NCI-H2227 treated with DMSO at 0.1 percent for 48 hours (cell line): ENCODE data around the gene KMT5C.

Experiments
- DNase-seq: peaks from one replicate; lab custom pipeline; 2025; lab: John Stamatoyannopoulos, UW

KMT5C gene

DNA sequence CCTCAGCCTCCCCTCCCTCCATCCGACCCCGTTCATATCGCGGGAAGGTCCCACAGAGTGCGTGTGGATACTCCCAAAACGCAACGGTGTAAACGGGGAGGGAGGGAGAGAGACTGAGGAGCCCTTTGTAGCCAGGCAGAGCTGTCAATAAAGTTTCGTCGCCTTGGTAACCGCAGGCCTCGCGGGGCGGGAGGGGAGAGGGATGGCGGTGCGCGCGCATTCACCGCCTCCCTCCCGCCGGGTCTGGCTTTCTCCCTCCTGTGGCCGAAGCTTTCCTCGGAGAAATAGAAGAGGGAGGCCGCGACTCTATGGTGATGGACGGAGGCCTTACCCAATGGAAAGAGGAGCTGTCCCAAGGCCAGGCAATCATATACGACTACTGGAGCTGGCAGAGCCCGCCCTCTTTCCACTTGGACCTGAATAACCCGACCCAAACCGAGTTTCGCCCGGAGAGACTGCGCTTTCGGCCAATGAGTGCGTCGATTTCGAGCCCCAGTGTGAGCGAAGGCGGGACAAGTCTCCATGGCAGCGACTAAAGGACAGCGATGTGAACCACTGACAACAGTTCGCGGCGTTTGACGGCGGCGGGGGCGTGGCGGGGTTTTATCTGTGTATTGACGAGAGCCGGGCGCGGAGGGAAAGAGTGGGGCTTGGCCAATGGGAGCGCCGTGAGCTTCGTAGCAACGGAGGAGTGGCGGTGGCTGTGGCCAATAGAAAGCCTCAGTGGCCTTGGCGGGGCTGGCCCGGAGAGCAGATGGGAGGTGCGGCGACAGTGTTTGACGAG, at the start of gene KMT5C:
TSS of gene KMT5C (plus strand) at position 772 of the 784 bp plus-strand sequence. CDS start 2,061 bp downstream, outside the sequence.
- DNase-seq, result peak; percentile 100

DNA sequence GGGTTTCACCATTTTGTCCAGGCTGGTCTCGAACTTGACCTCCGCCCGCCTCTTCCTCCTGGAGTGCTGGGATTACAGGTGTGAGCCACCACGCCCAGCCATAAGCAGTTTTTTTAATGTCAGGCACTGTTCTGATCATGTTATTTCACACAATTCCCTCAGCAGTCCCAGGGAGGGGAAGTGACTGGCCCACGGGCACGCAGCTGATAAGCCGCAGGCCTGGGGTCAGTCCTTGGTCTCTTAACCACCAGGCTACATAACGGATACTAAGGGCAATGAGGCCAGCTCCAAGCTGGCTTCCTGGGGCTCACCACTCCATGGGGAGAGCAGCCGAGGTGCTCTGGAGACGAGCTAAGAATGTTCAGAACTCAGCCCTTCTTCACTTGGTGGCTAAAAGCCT, 42.4 kb upstream of the KMT5C start:
- no peak for DNase-seq

DNA sequence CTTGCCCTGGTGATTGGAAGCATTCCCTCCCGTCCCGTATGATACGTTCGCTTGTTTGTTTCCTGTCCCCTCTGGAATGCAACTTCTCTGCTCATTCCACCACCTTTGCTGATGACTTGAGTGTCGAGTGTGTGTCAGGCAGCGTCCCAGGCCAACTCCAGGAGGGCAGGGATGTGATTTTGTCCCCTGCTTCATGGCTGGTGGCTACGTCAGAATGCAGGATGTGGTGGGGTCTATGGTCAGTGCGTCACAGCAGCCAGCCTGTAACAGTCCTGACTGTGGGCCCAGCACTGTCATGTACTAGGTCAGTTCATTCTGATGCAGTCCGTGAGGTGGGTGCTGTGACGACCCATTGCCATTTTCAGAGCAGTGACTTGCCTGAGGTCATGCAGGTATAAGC, 39.7 kb upstream of the KMT5C start:
- no peak for DNase-seq

DNA sequence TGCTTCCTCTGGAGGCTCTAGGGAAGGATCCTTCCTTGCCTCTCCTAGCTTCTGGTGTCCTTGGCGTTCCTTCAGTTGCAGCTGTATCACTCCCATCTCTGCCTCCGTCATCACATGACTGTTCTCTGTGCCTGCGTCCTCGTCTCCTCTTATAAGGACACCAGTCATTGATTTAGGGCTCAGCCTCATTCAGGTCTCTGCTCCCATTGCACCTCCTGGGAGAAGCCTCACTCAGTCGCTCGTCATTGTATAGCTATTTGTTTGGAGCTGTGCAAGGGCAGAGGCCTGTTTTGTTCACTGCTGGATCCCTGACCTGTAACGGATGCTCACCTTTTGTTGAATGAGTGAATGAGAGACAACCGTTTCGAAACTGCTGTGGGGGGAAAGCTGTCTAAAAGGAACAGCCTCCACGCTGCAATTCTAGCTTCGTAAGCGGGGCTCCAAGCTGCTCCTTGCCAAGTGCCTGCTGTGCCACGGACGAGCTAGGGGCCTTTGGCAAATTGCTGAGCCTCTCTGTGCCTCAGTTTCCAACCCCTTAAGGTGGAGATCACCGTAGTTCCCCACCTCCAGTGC, 38.7 kb upstream of the KMT5C start:
- DNase-seq, result no peak

DNA sequence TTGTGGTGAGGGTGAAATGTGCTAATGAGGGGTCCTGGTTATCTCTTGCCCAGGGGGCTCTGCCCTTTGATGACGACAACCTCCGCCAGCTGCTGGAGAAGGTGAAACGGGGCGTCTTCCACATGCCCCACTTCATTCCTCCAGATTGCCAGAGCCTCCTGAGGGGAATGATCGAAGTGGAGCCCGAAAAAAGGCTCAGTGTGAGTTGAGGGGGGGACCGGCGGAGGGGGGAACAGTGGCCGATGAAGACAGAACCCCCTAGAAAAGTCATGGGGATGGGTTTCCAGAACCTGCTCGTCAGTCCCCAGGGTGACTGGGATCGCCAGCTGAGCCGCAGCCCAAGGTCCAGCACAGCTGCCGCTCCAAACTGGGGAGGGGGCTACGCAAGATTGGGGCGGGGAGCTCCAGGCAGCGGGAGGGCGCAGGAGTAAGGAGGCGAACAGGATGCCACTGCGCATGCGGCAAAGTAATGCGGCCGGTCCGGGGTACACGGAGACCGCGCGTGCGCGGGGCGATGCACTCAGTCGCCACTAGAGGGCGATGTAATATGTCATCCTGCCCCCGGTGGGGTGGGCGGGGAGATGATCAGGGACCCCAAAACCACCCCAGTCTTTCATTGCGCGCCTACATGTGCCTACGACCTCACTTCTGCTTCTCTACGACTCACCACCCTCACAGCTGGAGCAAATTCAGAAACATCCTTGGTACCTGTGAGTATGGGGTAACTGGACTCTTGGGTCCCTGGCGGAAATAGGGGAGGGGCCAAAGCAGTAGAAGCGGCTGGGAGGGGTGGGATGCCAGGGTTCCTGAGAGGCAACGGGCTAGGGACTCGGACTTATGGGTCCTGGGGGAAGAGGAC, 38.0 kb upstream of the KMT5C start:
- peak; percentile 46 for DNase-seq

DNA sequence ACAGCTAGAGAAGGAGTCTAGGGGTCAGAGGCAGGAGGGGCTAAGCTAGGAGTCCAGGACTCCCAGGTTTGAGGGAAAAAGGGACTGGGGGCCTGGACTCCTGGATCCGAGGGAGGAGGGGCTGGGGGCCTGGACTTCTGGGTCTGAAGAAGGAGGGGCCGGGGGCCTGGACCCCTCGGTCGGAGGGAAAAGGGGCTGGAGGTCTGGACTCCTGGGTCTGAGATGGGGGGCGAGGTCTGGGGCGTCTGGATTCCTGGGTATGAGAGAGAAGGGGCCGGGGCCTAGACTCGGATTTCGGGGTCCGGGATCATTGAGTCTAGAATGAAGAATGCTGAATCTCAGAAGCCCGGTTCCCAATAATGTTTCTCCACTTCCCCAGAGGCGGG, 37.4 kb upstream of the KMT5C start:
- no peak for DNase-seq

DNA sequence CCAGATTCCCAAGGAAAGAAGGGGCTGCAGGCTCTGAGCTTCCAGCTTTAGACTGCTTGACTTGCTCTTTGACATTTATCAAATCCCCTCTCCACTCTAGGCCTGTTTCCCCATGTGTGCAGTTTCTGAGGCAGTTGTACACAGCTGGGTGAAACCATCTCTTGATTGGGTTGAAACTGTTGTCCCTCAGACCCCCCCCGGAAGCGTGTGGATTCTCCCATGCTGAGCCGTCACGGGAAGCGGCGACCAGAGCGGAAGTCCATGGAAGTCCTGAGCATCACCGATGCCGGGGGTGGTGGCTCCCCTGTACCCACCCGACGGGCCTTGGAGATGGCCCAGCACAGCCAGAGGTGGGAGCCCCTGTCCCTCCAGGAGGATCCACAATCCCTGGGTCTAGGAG, 36.2 kb upstream of the KMT5C start:
- no peak for DNase-seq

DNA sequence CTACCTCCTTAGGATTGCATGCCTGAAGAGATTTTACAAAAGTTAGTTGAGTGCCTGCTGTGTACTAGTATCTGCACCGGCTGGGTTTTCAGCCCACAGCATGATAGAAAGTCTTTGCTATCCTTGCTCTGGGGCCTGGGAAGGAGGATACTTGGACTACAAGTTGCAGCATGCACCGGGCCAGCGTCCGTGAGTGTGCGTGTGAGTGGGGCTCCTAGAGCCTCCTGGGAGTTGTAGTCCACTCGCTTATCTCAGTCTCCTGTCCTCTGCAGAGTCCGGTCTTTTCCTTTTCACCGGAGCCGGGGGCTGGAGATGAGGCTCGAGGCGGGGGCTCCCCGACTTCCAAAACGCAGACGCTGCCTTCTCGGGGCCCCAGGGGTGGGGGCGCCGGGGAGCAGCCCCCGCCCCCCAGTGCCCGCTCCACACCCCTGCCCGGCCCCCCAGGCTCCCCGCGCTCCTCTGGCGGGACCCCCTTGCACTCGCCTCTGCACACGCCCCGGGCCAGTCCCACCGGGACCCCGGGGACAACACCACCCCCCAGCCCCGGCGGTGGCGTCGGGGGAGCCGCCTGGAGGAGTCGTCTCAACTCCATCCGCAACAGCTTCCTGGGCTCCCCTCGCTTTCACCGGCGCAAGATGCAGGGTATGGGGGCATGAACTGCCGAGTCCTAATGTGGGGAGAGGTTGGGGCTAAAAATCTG, 35.2 kb upstream of the KMT5C start:
- DNase-seq, result no peak

DNA sequence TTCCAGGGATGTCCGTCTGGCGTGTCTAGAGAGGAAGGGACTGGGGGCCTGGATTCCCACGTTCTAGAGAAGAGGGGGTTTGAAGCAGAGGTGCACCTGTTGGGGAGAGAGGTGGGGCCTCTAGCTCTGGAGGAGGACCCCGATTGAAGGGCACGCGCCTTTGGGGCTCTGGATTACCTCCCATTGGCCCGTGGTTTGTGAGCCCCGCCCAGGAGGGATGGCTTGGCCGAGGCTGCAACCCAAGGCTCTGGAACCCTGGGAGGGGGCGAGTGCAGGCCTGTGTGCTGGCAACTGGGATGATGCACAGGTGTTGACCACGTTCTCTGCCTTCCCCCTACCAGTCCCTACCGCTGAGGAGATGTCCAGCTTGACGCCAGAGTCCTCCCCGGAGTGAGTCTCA, 34.7 kb upstream of the KMT5C start:
- DNase-seq, result no peak

DNA sequence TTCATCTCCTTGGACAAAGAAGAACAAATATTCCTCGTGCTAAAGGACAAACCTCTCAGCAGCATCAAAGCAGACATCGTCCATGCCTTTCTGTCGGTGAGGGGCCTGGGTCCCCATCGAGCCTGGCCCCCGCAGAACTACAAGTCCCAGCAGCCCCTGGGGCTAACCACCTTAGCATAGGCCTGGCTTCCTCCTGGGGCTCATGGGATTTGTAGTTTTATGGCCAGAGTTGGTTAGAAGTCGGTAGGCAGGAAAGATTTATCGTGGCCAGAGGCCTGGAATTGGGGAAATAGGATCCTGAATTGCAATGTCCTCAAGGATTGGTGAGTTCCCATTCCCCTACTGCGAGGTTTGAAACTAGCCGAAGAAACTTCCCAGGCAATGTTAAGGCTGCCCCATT, 34.2 kb upstream of the KMT5C start:
- DNase-seq, result peak; percentile 49

DNA sequence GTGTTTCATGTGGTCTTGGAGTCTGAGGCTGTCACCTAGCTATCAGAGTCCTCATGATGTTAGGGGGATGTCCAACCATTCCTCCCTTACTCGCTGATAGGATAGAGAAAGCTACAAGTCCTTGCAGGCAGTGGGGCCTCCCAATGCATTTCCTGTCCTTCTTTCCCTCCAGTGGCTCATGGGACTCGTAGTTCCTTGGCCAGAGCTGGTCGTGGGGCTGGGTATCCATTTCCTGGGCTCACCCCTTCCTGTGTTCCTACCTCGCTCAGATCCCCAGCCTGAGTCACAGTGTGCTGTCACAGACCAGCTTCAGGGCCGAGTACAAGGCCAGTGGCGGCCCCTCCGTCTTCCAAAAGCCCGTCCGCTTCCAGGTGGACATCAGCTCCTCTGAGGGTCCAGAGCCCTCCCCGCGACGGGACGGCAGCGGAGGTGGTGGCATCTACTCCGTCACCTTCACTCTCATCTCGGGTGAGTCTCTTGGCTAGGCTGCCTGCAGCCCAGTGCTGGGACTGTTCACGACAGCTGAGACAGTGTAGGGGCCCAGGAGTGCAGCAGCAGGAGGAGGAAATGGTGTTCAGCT, 33.6 kb upstream of the KMT5C start:
- no peak for DNase-seq

DNA sequence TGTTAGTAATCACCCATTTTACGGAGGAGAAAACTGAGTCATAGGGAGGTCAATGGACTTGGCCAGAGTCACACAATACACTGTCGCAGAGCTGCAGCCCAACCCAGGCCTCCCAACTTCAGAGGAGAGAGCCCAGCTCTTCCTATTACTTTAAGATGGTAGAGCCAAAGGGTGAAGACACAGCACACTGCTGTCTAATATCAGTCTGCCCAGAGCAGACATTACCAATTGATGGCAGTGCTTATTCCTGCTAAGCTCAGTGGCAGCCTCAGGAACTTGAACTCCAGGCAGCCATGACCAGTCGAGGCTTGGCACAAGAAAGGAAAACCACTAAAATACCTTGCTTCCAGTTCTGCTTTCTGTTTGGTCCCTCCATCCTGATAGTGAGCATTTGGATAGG, 33.0 kb upstream of the KMT5C start:
- no peak for DNase-seq

DNA sequence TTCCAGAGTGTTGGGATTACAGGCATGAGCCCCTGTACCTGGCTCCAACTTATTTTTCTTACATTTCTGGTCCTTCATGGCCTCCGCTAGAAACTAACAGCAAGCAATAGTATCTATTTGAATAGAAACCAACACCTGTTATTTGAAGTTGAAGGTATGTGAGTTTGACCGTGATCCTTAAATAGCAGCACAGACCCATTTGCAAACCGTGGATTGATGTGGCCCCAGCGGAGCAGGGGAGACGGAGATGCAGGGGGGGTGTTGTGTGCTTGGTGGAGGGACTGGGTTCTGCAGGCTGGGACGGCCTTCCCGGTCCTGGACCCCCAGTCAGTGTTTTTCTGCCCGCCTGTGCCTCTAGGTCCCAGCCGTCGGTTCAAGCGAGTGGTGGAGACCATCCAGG, 31.4 kb upstream of the KMT5C start:
- DNase-seq, result no peak

DNA sequence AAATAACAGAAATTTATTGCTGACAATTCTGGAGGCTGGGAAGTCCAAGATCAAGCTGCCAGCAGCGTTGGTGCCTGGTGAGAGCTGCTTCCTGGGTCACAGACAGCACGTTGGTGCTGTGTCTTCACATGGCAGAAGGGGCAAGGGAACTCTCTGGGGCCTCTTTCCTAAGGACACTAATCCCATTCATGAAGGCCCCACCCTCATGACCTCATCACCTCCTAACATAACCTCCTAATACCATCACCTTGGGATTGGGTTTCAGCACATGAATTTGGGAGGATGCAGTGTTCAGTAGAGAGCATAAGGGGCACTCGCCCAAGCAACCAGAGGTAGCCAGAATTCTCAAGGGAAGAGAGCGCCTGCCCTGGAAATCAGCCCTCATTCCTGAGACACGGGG, 30.2 kb upstream of the KMT5C start:
- DNase-seq, result no peak

DNA sequence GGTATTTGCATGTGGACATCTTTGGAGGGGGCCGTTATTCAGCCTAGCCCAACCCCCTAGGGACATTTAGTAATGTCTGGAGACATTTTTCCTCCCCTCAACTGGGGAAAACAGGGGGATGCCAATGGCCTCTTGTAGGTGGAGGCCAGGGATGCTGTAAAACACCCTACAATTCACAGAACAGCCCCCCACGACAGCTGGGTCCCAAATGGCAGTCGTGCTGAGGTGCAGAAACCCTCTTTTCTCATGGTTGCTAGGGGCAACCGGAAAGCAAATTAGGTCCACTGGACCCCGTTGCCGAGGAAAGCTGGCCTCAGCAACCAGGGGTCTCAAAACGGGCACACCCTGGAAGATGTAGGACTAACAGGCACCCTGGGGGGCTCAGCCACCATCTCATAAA, 29.2 kb upstream of the KMT5C start:
- DNase-seq, result no peak

DNA sequence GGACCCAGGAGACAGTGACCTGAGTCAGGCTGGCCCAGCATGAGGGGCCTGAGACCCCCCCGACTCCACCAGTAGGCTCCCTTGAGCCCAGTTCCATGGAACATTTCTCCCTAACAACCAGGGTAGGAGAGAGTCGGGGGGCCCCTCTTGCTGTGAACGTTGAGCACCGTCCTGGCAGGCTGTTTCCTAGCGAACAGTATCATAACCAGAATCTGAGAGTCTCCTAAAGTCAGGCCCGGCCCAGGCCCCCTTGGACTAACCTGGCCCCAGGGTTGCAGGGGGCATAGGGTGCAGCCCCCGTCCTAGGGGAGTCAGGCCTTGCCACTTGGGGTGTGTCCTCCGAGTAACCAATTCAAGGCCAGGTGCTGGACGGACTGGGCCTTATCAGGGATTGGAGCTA, 28.3 kb upstream of the KMT5C start:
- DNase-seq, result no peak

DNA sequence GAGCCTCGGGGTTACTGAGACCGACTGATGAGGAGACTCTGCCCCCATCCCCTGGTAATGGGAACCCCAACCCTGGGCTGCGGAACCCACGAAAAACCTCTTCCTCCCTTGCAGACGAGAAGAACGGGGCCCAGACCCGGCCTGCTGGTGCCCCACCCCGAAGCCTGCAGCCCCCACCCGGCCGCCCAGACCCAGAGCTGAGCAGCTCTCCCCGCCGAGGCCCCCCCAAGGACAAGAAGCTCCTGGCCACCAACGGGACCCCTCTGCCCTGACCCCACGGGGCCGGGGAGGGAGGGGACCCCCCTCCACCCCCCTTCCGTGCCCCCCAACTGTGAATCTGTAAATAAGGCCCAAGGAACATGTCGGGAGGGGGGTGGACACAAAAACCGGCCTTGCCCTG, 27.9 kb upstream of the KMT5C start:
- no peak for DNase-seq

DNA sequence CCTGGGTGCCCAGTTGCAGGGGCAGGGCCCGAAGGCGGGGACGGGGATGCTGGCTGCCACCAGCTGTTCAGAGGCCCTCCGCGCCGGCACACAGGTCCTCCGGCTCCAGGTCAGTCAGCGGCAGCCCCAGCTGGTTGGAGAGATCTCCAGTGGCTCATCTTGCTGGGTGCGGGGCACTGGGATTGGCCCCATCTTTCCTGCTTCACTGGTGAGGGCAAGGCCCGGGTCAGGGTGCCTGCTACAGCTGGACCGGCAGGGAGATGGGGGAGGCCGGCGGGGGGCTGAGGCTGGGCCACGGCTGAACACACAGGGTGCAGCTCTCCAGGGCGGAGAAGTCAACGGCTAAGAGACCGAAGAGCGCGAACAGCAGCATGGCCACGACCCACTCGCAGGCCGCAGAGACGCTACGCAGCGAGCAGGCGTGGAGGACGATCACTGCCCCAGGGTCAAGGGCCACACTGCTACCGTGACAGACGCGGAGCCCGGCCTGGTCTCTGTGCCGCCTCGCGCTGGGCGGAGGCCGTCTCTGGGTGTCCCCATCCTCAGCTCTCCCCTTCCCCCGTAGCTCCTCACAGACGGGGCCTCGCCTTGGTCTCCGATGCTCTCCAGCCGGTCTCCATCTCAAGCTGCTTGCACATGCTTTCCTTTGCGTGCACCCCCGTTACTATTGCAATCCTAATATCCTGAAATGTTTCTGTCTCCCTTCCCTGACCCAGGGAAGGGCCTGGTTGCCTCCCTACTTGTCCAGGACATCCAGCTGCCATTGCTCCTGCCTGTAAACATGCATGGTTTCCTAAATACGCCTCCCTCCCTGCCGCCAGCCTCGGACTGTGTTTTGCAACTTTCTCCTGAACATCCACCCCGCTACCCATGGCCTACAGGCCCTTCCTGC, 26.8 kb upstream of the KMT5C start:
- no peak for DNase-seq

DNA sequence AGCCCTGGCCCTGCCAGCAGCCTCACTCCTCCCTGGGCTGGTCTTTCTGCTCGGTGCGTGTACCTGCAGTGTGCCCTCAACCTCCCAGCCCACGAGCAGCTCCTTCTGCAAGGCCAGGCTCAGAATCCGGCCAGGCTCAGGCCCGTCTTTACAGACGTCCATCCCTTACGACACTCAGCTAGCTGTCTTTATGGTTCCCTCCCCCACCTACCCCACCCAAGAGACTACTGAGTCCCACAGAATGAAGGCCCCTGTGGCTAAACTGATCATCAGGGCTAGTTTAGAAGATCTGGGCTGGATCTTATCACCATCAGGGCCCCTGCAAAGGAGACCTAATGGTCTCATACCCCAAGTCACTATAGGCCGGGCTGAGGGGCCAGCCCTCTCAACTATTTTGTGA, 25.3 kb upstream of the KMT5C start:
- DNase-seq, result no peak

DNA sequence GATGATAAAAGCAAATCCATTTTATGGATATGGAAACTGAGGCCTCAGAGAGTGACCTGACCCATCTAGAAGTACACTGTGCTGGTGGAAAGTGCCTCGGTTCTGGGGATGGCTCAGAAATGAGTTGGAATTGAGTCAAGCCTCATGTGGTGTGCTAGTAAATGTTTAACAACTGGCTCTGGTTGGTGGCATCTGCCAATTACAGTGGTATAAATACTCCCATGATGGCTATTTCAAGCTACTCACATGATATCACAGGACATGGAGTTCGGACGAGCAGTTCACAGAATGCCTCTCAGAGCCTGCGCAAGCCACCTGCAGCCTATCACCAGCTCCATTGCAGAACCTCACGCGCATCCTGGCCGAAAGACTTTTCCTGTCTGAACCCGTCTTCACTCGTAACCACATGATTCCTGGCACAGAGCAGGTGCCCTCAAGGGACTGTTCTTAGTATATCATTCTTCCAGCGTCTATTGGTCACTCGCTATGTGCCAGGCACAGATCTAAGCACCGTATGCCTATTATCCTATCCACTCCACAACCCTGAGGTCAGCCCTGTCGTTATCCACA, 23.6 kb upstream of the KMT5C start:
- no peak for DNase-seq

DNA sequence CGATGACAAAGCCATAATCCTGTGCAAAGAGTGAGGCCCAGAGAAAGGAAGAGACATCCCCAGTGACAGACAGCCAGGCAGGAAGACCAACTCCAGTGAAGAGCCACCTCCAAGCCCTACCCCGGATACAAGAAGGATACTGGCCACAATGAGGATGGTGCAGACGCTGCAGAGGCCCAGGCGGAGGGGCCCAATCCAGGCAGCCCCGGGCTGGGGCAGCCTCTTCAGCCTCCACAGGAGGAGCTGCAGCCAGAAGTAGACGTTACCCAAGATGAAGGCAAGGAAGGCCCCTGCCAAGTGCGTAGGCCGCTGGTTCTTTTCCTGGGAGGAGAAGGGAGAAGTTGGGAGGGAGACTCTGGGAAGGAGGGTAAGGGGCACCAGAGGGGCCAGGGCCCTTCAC, 23.0 kb upstream of the KMT5C start:
- DNase-seq, result no peak
